GM15510 (cell line): ENCODE results near the gene CNTNAP5.

Experiments used
- POLR2A ChIP-seq: IDR thresholded peaks from 3 replicates; pipeline ENCODE4 v1.6.1; 2011; ENCODE audit warnings: borderline replicate concordance; ENCODE audit not compliant: insufficient read length; ENCODE audit errors: extremely low read depth

Gene CNTNAP5

DNA sequence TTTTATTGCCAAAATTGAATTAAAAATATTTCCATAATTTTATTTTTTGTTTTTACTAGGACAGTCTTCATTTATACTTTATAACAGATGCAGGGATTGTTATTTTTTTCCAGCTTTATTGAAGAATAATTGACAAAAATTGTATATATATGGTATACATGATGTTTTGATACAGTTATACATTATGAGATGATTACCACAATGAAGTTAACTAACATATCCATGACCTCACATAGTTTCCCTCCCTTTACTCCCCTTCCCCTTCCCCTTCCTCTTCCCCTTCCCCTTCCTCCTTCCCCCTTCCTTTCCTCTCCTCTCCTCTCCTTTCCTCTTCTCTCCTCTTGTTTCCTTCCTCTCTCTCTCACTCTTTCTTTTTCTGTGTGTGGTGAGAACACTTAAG, 700.1 kb downstream of the CNTNAP5 start:
- TF ChIP-seq POLR2A = no peak

DNA sequence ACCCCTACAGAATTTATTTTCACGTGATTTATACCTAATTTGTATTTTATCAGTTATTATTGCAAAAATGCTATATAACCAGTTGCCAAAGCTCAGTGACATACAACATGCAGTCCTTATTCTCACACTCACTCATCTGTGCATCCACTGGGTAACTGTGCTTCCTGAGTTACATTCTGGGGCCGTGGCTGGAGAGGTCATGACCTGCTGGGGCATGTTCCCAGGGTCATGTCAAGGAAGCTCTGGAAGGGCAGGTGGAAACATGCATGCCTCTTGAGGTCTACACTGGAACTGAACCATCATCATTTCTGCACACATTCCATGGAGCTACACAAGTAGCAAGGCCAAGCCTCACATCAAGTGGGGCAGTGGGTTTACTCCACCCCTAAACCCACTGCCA, 715.5 kb downstream of the CNTNAP5 start:
- TF ChIP-seq POLR2A = no peak

DNA sequence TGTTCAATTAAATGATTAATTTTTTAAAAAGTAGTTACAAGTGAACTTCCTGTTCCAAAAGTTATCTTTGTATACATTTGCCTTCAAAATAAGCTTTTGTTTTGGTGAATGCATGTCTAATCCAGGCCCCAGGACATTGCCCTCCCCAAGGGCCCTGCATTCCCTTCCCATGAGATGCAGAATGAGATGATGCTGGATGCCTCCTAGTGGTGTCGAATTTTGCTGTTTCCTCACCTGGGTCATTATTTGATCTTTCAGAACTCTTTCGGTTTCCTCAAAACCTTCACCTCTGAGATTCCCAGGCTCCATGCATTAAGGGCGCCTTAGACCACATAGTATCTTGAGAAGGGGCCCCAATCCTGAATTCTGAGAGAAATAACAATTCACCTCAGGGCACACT, 728.8 kb downstream of the CNTNAP5 start:
- no peak for TF ChIP-seq POLR2A

GRCh38 chr2:124755386-124755785, 730.3 kb downstream of the CNTNAP5 start:
- TF ChIP-seq POLR2A = no peak

GRCh38 chr2:124756048-124756447, 731.0 kb downstream of the CNTNAP5 start:
- TF ChIP-seq POLR2A = no peak

DNA sequence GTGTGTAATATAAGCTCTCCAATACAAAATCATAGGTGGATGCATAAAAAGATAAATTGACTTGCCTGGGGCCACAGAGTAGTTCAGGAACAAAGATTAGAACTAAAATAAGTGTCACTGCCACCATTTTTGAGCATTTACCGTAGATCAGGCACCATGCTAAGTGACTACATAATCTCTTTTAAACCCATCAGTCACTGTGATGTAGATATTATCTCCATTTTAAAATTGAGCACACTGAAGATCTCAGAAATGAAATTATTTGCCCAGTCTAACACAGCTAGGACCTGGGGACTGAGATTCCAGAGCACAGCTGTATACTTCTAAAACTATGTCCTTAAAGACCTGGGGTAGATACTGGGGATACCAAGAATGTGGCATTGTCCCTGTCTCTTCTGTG, 737.3 kb downstream of the CNTNAP5 start:
- TF ChIP-seq POLR2A = no peak

- no peak for TF ChIP-seq POLR2A
Observed at GRCh38 chr2:124763611-124764010, 738.5 kb downstream of the CNTNAP5 start.

GRCh38 chr2:124774781-124775180, 749.7 kb downstream of the CNTNAP5 start:
- no peak for TF ChIP-seq POLR2A

GRCh38 chr2:124776332-124776731, 751.2 kb downstream of the CNTNAP5 start:
- no peak for TF ChIP-seq POLR2A

DNA sequence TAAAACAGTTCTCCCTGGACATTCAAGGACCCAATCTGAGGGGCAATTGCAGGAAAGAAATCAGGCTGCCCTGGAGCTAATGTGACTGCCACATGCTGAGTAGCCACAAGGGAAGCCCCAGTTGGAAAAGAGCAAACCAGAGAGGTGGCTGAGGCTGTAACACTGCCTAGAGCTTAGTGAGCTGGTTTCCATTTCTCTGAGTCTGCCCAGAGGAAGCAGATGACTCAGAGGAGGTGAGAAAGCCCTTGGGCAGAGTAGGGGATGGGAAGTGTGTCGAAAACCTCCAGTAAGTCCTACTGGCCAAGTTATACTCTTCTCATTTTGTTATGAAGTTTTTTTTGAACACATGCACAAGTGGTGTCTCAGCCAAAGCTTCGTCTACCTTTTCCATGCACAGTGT, 753.0 kb downstream of the CNTNAP5 start:
- no peak for TF ChIP-seq POLR2A

DNA sequence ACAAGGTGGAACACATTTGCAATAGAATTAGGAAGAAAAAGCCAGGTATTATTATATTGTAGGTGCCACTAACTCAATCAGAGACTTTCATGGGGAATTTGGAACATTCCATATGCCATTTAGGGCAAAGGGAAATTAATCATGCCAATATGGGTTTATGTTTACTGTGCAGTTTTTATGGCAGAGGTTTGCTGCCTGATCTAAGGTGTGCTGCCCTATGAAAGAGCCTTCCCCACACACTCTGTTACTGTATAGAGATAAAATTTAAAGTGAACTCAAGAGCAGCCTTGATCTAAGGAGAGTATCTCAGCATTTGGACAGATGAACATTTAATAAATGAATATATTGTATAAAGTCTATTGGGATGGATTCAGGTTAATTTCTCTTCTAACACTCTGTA, 771.6 kb downstream of the CNTNAP5 start:
- no peak for TF ChIP-seq POLR2A

- TF ChIP-seq POLR2A = no peak
Observed at GRCh38 chr2:124797049-124797448, 772.0 kb downstream of the CNTNAP5 start.

GRCh38 chr2:124798551-124798950, 773.5 kb downstream of the CNTNAP5 start:
- TF ChIP-seq POLR2A = no peak

- TF ChIP-seq POLR2A = no peak
Observed at GRCh38 chr2:124804014-124804940, 779.2 kb downstream of the CNTNAP5 start.

- no peak for TF ChIP-seq POLR2A
Observed at GRCh38 chr2:124805060-124805459, 780.0 kb downstream of the CNTNAP5 start.

DNA sequence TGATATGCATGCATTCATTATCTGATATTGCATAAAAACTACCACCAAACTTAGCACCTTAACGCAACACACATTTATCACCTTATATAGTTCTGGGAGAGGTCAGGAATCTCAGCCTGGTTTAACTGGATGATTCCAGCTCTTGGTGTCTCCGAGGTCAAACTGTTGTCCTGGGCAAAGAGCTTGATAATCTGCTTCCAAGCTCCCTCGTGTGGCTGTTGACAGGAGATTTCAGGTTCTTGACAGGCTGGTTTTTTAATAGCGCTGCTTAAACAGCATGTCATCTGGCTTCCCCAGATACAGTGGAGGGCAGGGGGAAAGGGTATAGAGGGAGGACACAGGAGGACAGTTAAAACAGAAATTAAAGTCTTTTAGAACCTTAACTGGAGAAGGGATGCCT, 785.0 kb downstream of the CNTNAP5 start:
- TF ChIP-seq POLR2A = no peak

GRCh38 chr2:124814968-124815745, 790.1 kb downstream of the CNTNAP5 start:
- no peak for TF ChIP-seq POLR2A

DNA sequence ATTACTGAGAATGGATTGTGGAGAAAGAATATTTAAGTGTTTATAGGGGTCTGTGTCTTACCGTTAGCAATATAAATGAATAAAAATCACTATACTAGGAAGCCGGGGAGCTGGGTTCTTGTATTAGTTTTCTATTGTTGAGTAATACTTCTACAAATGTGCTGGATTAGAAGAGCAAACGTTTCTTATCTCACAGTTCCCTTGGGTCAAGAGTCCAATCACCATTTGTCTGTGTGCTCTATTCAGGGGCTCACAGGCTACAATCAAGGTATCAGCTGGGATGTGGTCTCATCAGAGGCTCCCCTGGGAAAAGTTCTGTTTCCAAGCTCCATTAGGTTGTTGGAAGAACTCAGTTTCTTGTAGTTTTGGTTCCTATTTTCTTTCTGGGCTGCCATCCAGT, 790.9 kb downstream of the CNTNAP5 start:
- no peak for TF ChIP-seq POLR2A
